ENCODE results near the gene FAM200C. TPM values are rescaled to one million over a fixed set of nuclear protein-coding genes. Genes with fewer than 3 reads are reported as not detected.
A peak's percentile ranks its signal among the peaks of the same experiment; 100 is the strongest.

FAM200C gene
- total and polyA plus RNA-seq, 9 of the 15 experiments (the other 6 are each of a cell fraction or from before 2014, with no cell fraction given) = 1.3 to 7.0 (median 1.8) TPM

DNA sequence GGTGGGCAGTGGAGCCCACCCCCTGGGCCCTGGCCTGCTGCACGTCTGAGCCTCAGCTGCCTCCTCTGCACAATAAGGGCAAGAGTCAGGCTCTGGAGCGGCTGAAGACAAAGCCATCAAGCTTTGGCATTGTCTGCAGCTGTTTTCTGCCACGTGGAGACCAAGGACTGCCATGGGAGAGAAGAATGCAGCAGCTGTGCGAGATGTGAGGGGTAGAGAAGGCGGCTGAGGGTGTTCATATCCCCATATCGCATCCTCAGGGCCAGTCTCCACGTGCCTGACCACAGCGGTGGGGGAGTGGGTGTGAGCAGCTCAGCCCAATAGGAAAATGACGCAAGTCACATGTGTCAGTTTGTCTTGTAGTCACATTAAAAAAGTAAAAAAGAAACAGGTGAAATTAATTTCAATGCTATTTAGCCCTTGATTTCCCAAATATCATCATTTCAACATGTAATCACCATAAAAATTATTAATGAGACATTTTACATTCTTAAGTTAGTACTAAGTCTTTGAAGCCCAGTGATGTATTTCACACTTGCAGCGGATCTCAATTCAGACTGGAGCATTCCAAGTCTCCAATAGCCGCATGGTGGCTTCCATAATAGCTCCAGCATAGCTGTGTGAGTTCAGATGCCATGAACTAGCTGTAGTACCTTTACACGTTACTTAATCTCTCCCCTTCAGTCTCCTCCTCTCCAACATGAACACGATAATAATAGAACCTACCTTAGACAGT is 36.0 kb downstream of the FAM200C start (continued):
- TF ChIP-seq CREBBP (IDR thresholded peaks at IDR 0.05; ENCODE audit: low read depth, low read length) (no peak), SRSF7 (optimal IDR thresholded peaks at IDR 0.05; ENCODE audit: low read depth, low read length) (no peak), SIN3A (IDR thresholded peaks at IDR 0.05; ENCODE audit: borderline replicate concordance in 2 of 2, control insufficient read depth in 1 of 2, low read depth in 2 of 2, low read length in 2 of 2) (no peak), DIDO1 (tag; IDR thresholded peaks at IDR 0.05; ENCODE audit: low read depth) (no peak), FUS (optimal IDR thresholded peaks at IDR 0.05; ENCODE audit: low read depth, low read length) (no peak), E2F3 (CRISPR knock-in tag; IDR thresholded peaks at IDR 0.05) (0 out of 2 replicates have a peak, but pooled peaks have one; percentile 32), ZNF668 (CRISPR knock-in tag; IDR thresholded peaks at IDR 0.05) (no peak), NR4A1 (CRISPR knock-in tag; IDR thresholded peaks at IDR 0.05) (no peak), NR4A1 (tag; IDR thresholded peaks at IDR 0.05) (no peak), HMG20A (CRISPR knock-in tag; conservative IDR thresholded peaks at IDR 0.05) (no peak), PTRF (tag; IDR thresholded peaks at IDR 0.05) (no peak), GABPB2 (CRISPR knock-in tag; conservative IDR thresholded peaks at IDR 0.05) (no peak), CBX2 (IDR thresholded peaks at IDR 0.05; ENCODE audit: insufficient read depth, low read length, poor library complexity, severe bottlenecking) (no peak), NFXL1 (CRISPR knock-in tag; IDR thresholded peaks at IDR 0.05) (no peak), CBX1 (IDR thresholded peaks at IDR 0.05; ENCODE audit: low read depth) (no peak), ZNF280A (IDR thresholded peaks at IDR 0.05; ENCODE audit: low read depth, partially characterized antibody) (no peak), ZNF699 (CRISPR knock-in tag; IDR thresholded peaks at IDR 0.05; ENCODE audit: insufficient replicate concordance) (no peak), BHLHE40 (IDR thresholded peaks at IDR 0.05; ENCODE audit: low read length) (peak; percentile 91)
- TF ChIP-seq, protein P1, sequence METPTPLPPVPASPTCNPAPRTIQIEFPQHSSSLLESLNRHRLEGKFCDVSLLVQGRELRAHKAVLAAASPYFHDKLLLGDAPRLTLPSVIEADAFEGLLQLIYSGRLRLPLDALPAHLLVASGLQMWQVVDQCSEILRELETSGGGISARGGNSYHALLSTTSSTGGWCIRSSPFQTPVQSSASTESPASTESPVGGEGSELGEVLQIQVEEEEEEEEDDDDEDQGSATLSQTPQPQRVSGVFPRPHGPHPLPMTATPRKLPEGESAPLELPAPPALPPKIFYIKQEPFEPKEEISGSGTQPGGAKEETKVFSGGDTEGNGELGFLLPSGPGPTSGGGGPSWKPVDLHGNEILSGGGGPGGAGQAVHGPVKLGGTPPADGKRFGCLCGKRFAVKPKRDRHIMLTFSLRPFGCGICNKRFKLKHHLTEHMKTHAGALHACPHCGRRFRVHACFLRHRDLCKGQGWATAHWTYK (CRISPR knock-in tag; IDR thresholded peaks at IDR 0.05) = 0 out of 2 replicates have a peak, but pooled peaks have one; percentile 25
- TF ChIP-seq, protein P2, sequence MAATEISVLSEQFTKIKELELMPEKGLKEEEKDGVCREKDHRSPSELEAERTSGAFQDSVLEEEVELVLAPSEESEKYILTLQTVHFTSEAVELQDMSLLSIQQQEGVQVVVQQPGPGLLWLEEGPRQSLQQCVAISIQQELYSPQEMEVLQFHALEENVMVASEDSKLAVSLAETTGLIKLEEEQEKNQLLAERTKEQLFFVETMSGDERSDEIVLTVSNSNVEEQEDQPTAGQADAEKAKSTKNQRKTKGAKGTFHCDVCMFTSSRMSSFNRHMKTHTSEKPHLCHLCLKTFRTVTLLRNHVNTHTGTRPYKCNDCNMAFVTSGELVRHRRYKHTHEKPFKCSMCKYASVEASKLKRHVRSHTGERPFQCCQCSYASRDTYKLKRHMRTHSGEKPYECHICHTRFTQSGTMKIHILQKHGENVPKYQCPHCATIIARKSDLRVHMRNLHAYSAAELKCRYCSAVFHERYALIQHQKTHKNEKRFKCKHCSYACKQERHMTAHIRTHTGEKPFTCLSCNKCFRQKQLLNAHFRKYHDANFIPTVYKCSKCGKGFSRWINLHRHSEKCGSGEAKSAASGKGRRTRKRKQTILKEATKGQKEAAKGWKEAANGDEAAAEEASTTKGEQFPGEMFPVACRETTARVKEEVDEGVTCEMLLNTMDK (IDR thresholded peaks at IDR 0.05; ENCODE audit: borderline replicate concordance, insufficient read depth, low read depth, low read length, poor library complexity, severe bottlenecking) = no peak
- TF ChIP-seq, protein P3, sequence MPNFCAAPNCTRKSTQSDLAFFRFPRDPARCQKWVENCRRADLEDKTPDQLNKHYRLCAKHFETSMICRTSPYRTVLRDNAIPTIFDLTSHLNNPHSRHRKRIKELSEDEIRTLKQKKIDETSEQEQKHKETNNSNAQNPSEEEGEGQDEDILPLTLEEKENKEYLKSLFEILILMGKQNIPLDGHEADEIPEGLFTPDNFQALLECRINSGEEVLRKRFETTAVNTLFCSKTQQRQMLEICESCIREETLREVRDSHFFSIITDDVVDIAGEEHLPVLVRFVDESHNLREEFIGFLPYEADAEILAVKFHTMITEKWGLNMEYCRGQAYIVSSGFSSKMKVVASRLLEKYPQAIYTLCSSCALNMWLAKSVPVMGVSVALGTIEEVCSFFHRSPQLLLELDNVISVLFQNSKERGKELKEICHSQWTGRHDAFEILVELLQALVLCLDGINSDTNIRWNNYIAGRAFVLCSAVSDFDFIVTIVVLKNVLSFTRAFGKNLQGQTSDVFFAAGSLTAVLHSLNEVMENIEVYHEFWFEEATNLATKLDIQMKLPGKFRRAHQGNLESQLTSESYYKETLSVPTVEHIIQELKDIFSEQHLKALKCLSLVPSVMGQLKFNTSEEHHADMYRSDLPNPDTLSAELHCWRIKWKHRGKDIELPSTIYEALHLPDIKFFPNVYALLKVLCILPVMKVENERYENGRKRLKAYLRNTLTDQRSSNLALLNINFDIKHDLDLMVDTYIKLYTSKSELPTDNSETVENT (CRISPR knock-in tag; IDR thresholded peaks at IDR 0.05) = no peak

Measured in K562 (cell line).